ENCODE measurements around the gene MAN2B2. TPM values are rescaled to one million over a fixed set of nuclear protein-coding genes. Genes with fewer than 3 reads are reported as not detected.

MAN2B2 gene
- total RNA-seq, 1 experiment from 2014 or later = 20.5 TPM

DNA sequence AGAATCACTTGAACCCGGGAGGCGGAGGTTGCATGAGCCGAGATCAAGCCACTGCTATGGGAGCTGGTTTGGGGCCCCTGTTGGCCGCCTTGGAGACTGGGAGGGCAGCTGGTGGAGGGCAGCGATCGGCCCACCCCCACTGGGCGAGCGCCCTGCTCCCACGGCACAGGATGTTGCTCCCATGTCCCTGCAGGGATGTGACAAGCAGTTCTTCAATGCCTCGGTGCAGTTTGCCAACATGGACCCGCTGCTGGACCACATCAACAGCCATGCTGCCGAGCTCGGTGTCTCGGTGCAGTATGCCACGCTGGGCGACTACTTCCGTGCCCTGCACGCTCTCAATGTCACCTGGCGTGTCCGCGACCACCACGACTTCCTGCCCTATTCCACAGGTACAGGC is 19.4 kb downstream of the MAN2B2 start:
- CTCF ChIA-PET = no interaction called here
- POLR2A ChIA-PET = no interaction called here
- no TSS peak for BruUV-seq (replicated peaks)

DNA sequence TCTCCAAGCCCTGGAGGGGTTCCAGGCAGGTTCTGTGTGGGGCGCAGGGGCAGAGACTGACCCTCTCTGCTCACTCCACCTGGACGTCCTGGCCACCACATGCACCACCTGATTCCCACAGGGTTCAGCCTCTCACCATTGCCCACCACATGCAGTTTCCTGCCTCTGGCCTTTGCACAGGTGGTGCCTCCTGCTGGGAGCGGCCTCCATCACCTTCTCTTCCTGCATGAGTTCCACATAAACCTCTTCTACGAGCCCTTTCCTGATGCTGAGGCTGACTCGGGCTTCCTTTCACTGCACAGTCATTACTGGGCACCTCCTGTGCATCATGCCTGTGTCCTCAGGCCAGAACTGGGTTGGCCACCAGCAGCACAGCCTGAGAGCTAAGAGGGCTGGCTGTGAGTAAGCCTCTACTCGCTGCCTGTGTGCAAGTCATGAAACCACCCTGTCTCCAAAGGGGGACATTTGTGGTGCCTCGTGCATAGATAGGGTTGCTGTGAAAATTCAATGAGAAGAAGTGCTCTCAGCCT is 19.9 kb downstream of the MAN2B2 start:
- no peaks in the 10 kb centered on the region for H3K27me3 ChIP-seq (replicated peaks; ENCODE audit: control insufficient read depth, insufficient read depth, low read length)
- H3K36me3 ChIP-seq (ENCODE audit: control insufficient read depth, insufficient read depth, low read length) = no peaks in the 10 kb centered on the region
- no peak overlapping the region for H3K4me3 ChIP-seq (ENCODE audit: low read depth, low read length)
- TF ChIP-seq, protein P1, sequence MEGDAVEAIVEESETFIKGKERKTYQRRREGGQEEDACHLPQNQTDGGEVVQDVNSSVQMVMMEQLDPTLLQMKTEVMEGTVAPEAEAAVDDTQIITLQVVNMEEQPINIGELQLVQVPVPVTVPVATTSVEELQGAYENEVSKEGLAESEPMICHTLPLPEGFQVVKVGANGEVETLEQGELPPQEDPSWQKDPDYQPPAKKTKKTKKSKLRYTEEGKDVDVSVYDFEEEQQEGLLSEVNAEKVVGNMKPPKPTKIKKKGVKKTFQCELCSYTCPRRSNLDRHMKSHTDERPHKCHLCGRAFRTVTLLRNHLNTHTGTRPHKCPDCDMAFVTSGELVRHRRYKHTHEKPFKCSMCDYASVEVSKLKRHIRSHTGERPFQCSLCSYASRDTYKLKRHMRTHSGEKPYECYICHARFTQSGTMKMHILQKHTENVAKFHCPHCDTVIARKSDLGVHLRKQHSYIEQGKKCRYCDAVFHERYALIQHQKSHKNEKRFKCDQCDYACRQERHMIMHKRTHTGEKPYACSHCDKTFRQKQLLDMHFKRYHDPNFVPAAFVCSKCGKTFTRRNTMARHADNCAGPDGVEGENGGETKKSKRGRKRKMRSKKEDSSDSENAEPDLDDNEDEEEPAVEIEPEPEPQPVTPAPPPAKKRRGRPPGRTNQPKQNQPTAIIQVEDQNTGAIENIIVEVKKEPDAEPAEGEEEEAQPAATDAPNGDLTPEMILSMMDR (IDR thresholded peaks at IDR 0.05; ENCODE audit: insufficient read depth in 1 of 2, low read depth in 1 of 2, low read length in 1 of 2, severe bottlenecking in 1 of 2, unreplicated experiment in 1 of 2) = no peak
- no peaks in the 10 kb centered on the region for H3K9me3 ChIP-seq
- BruUV-seq (replicated peaks) = no TSS peak
- DNase-seq = no peak
- ChIA-PET POLR2A (no interaction called here), CTCF (no interaction called here)
- intact Hi-C loops (cut with micrococcal nuclease; ENCODE audit: unreplicated experiment) = no loop called here
- Mint-ChIP-seq H3K27ac (ENCODE audit: unreplicated experiment) (no peak overlapping the region), H3K4me1 (ENCODE audit: low read depth, unreplicated experiment) (no peaks in the 10 kb centered on the region), H3K27me3 (ENCODE audit: insufficient read depth, unreplicated experiment) (no peaks in the 10 kb centered on the region), H3K9me3 (ENCODE audit: unreplicated experiment) (no peaks in the 10 kb centered on the region), H3K4me3 (ENCODE audit: unreplicated experiment) (no peak overlapping the region), H3K36me3 (ENCODE audit: insufficient read depth, unreplicated experiment) (no peaks in the 10 kb centered on the region)
- no peaks in the 10 kb centered on the region for H3K4me1 ChIP-seq

More for the DNA sequence above, 19.4 kb downstream of the MAN2B2 start:
- Mint-ChIP-seq H3K36me3 (ENCODE audit: insufficient read depth, unreplicated experiment) (no peaks in the 10 kb centered on the region), H3K27ac (ENCODE audit: unreplicated experiment) (no peak overlapping the region), H3K4me1 (ENCODE audit: low read depth, unreplicated experiment) (no peaks in the 10 kb centered on the region), H3K4me3 (ENCODE audit: unreplicated experiment) (no peak overlapping the region), H3K9me3 (ENCODE audit: unreplicated experiment) (no peaks in the 10 kb centered on the region), H3K27me3 (ENCODE audit: insufficient read depth, unreplicated experiment) (no peaks in the 10 kb centered on the region)
- intact Hi-C loops (cut with micrococcal nuclease; ENCODE audit: unreplicated experiment) = no loop called here
- Histone ChIP-seq H3K27me3 (replicated peaks; ENCODE audit: control insufficient read depth, insufficient read depth, low read length) (no peaks in the 10 kb centered on the region), H3K36me3 (ENCODE audit: control insufficient read depth, insufficient read depth, low read length) (no peaks in the 10 kb centered on the region), H3K9me3 (no peaks in the 10 kb centered on the region), H3K4me1 (no peaks in the 10 kb centered on the region), H3K4me3 (ENCODE audit: low read depth, low read length) (no peak overlapping the region)
- no peak for DNase-seq
- TF ChIP-seq, protein P1 (IDR thresholded peaks at IDR 0.05; ENCODE audit: insufficient read depth in 1 of 2, low read depth in 1 of 2, low read length in 1 of 2, severe bottlenecking in 1 of 2, unreplicated experiment in 1 of 2) = no peak

DNA sequence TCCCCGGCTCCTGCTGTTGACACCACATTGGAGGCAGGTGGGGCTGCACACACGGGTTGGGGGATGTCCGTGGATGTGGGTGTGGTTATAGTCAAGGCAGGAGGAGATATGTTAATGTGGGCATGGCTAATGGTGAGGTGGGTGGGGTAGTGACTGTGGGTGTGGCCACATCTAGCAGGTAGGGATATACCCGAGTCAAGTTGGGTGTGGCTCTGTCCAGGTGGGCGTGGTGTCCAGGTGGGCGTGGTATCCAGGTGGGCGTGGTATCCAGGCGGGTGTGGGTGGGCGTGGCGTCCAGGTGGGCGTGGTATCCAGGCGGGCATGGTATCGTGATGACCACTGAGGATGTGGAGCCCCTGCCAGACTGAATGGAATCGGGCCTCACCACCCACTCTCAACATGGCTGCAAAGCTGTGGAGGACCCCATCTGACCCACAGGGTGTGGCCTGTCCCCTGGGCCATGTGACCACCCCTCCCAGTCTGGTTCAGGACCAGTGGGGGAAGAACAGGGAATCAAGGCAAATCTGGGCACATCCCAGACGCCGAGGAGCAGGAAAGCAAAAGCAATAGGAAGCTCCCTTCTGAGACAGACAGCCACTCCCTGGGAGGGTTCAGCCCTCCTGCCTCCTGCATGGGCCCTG is 21.0 kb downstream of the MAN2B2 start:
- Mint-ChIP-seq H3K27ac (ENCODE audit: unreplicated experiment) (no peak overlapping the region), H3K4me3 (ENCODE audit: unreplicated experiment) (no peak overlapping the region), H3K36me3 (ENCODE audit: insufficient read depth, unreplicated experiment) (no peaks in the 10 kb centered on the region), H3K4me1 (ENCODE audit: low read depth, unreplicated experiment) (no peaks in the 10 kb centered on the region), H3K27me3 (ENCODE audit: insufficient read depth, unreplicated experiment) (no peaks in the 10 kb centered on the region), H3K9me3 (ENCODE audit: unreplicated experiment) (no peaks in the 10 kb centered on the region)
- no peaks in the 10 kb centered on the region for H3K9me3 ChIP-seq
- intact Hi-C loops (cut with micrococcal nuclease; ENCODE audit: unreplicated experiment) = no loop called here
- no peaks in the 10 kb centered on the region for H3K36me3 ChIP-seq (ENCODE audit: control insufficient read depth, insufficient read depth, low read length)
- H3K4me3 ChIP-seq (ENCODE audit: low read depth, low read length) = no peak overlapping the region
- DNase-seq = no peak
- BruUV-seq (replicated peaks) = no TSS peak
- H3K4me1 ChIP-seq = no peaks in the 10 kb centered on the region
- no peaks in the 10 kb centered on the region for H3K27me3 ChIP-seq (replicated peaks; ENCODE audit: control insufficient read depth, insufficient read depth, low read length)
- ChIA-PET POLR2A (no interaction called here), CTCF (interaction anchor here (0.6 kb wide), 1 partner anchor 91 kb away, joined by 3 read pairs; no protein-coding TSS in a partner anchor)
- TF ChIP-seq, protein P1 (IDR thresholded peaks at IDR 0.05; ENCODE audit: insufficient read depth in 1 of 2, low read depth in 1 of 2, low read length in 1 of 2, severe bottlenecking in 1 of 2, unreplicated experiment in 1 of 2) = no peak
